Liver (tissue), 9 donors: ENCODE measurements around the gene HTD2. TPM values are rescaled to one million over a fixed set of nuclear protein-coding genes. Genes with fewer than 3 reads are reported as not detected.

Experiments used
- DNase-seq: peaks from one replicate; pipeline ENCODE4 v3.0.0-alpha.2; 2017; ENCODE audit warnings: low spot score
- H3K27ac ChIP-seq, 2 donors: one replicate each; pipeline ENCODE4 v1.7.0; 2013; ENCODE audit warnings: inconsistent platforms in 2 of 2, low read length in 2 of 2, control low read depth in 1 of 2, low read depth in 1 of 2, mild to moderate bottlenecking in 1 of 2
- H3K27me3 ChIP-seq, 4 donors: one replicate each; pipeline versions ENCODE4 v1.6.1 to v1.7.0; 2013; ENCODE audit warnings: low read length in 3 of 4, inconsistent platforms in 1 of 4, mild to moderate bottlenecking in 1 of 4, moderate library complexity in 1 of 4; ENCODE audit not compliant: control insufficient read depth in 4 of 4, insufficient read depth in 4 of 4
- H3K36me3 ChIP-seq, 4 donors: one replicate each; pipeline versions ENCODE4 v1.6.1 to v1.7.0; 2013; ENCODE audit warnings: low read length in 3 of 4, mild to moderate bottlenecking in 3 of 4, low read depth in 1 of 4, moderate library complexity in 1 of 4; ENCODE audit not compliant: control insufficient read depth in 4 of 4, insufficient read depth in 3 of 4
- H3K4me1 ChIP-seq, 4 donors: one replicate each; pipeline versions ENCODE4 v1.6.1 to v1.7.0; 2013; ENCODE audit warnings: low read length in 3 of 4, mild to moderate bottlenecking in 3 of 4, moderate library complexity in 1 of 4; ENCODE audit not compliant: control insufficient read depth in 4 of 4, insufficient read depth in 4 of 4
- H3K4me3 ChIP-seq, 3 donors: one replicate each; pipeline versions ENCODE4 v1.6.1 to v1.7.0; 2013; ENCODE audit warnings: low read length in 3 of 3, control low read depth in 1 of 3, low read depth in 1 of 3, mild to moderate bottlenecking in 1 of 3
- H3K9ac ChIP-seq, 2 donors: one replicate each; pipeline ENCODE4 v1.7.0; 2013; ENCODE audit warnings: low read length in 2 of 2, mild to moderate bottlenecking in 2 of 2, moderate library complexity in 2 of 2, control low read depth in 1 of 2, low read depth in 1 of 2
- H3K9me3 ChIP-seq, 4 donors: one replicate each; pipeline versions ENCODE4 v1.6.1 to v1.7.0; 2013; ENCODE audit warnings: low read length in 3 of 4; ENCODE audit not compliant: control insufficient read depth in 4 of 4
- EGR1 ChIP-seq, 2 donors: IDR thresholded peaks; 2 replicates each; pipeline ENCODE4 v1.6.1; 2016 to 2018; ENCODE audit warnings: antibody characterized with exemption in 2 of 2, low read depth in 2 of 2
- FOXA1 ChIP-seq: IDR thresholded peaks from 2 replicates; pipeline ENCODE4 v1.6.1; 2016; ENCODE audit warnings: antibody characterized with exemption
- FOXA2 ChIP-seq: IDR thresholded peaks from 2 replicates; pipeline ENCODE4 v1.6.1; 2016; ENCODE audit warnings: antibody characterized with exemption
- GABPA ChIP-seq, 2 donors: IDR thresholded peaks in 1 of 2; conservative IDR thresholded peaks in 1 of 2; 2 replicates each; pipeline ENCODE4 v1.6.1; 2016; ENCODE audit warnings: antibody characterized with exemption in 2 of 2, mild to moderate bottlenecking in 1 of 2, moderate library complexity in 1 of 2
- HNF4A ChIP-seq, 2 donors: conservative IDR thresholded peaks; 2 replicates each; pipeline ENCODE4 v1.6.1; 2016; ENCODE audit warnings: antibody characterized with exemption in 2 of 2, mild to moderate bottlenecking in 2 of 2
- HNF4G ChIP-seq: IDR thresholded peaks from 2 replicates; pipeline ENCODE4 v1.6.1; 2016; ENCODE audit warnings: antibody characterized with exemption
- JUND ChIP-seq, 2 donors: IDR thresholded peaks; 2 replicates each; pipeline ENCODE4 v1.6.1; 2016; ENCODE audit warnings: antibody characterized with exemption in 2 of 2
- NR2F2 ChIP-seq: IDR thresholded peaks from 2 replicates; pipeline ENCODE4 v1.6.1; 2016; ENCODE audit warnings: antibody characterized with exemption
- RAD21 ChIP-seq, 2 donors: IDR thresholded peaks; 2 replicates each; pipeline ENCODE4 v1.6.1; 2016; ENCODE audit warnings: antibody characterized with exemption in 2 of 2, mild to moderate bottlenecking in 2 of 2
- RXRA ChIP-seq, 2 donors: IDR thresholded peaks; 2 replicates each; pipeline ENCODE4 v1.6.1; 2017 to 2018; ENCODE audit warnings: antibody characterized with exemption in 2 of 2, mild to moderate bottlenecking in 1 of 2
- SP1 ChIP-seq: IDR thresholded peaks from 2 replicates; pipeline ENCODE4 v1.6.1; 2018; ENCODE audit warnings: antibody characterized with exemption, mild to moderate bottlenecking
- TAF1 ChIP-seq: conservative IDR thresholded peaks from 2 replicates; pipeline ENCODE4 v1.6.1; 2016; ENCODE audit warnings: antibody characterized with exemption, mild to moderate bottlenecking
- YY1 ChIP-seq: IDR thresholded peaks from 2 replicates; pipeline ENCODE4 v1.6.1; 2016; ENCODE audit warnings: antibody characterized with exemption, mild to moderate bottlenecking
- WGBS: extraction: QIAGEN DNeasy Blood & Tissue Kit; methylation state at CpG from one replicate; pipeline ENCODE4 v1.1.7; 2013; 5-methylcytosine and 5-hydroxymethylcytosine counted together
- polyA plus RNA-seq, 2 donors: library from polyadenylated mRNA; stranded (reverse) in 1 of 2; unstranded in 1 of 2; fragments of 200-250 nt in 1 of 2; fragments of >200 nt in 1 of 2; fragmentation: Nextera tagmentation in 1 of 2; extraction: Ambion mirVana in 1 of 2; gene quantifications; one replicate each; pipeline versions ENCODE4 v1.2.1 to v1.2.3, GENCODE V29; 2013 to 2015
- total RNA-seq, 2 donors: library from RNA; depleted of rRNA; stranded (reverse); fragments of >200 nt; gene quantifications; one replicate each; pipeline ENCODE4 v1.2.3, GENCODE V29; 2014
- TF ChIP-seq, protein P1 (sequence below): IDR thresholded peaks from 2 replicates; pipeline ENCODE4 v1.6.1; 2016; ENCODE audit warnings: antibody characterized with exemption
- TF ChIP-seq, protein P2 (sequence below): IDR thresholded peaks from 2 replicates; pipeline ENCODE4 v1.6.1; 2016; ENCODE audit warnings: antibody characterized with exemption, mild to moderate bottlenecking
- TF ChIP-seq, protein P3 (sequence below): IDR thresholded peaks from 2 replicates; pipeline ENCODE4 v1.6.1; 2016; ENCODE audit warnings: antibody characterized with exemption
- TF ChIP-seq, protein P4 (sequence below): IDR thresholded peaks from 2 replicates; pipeline ENCODE4 v1.6.1; 2016; ENCODE audit warnings: antibody characterized with exemption
- TF ChIP-seq, protein P5 (sequence below): fragments of 150-350 bp; IDR thresholded peaks from 2 replicates; pipeline ENCODE4 v1.5.1; 2017; ENCODE audit warnings: improper control_type of control experiment, low read depth, low read length; ENCODE audit not compliant: missing input control
- donor health status: healthy.
- donor health status: healthy.
- donor health status: healthy.
- donor health status: healthy.
- donor health status: healthy.

The HTD2 gene
- total and polyA plus RNA-seq, 4 donors: 6.6 to 14.8 (median 11.0) TPM

DNA sequence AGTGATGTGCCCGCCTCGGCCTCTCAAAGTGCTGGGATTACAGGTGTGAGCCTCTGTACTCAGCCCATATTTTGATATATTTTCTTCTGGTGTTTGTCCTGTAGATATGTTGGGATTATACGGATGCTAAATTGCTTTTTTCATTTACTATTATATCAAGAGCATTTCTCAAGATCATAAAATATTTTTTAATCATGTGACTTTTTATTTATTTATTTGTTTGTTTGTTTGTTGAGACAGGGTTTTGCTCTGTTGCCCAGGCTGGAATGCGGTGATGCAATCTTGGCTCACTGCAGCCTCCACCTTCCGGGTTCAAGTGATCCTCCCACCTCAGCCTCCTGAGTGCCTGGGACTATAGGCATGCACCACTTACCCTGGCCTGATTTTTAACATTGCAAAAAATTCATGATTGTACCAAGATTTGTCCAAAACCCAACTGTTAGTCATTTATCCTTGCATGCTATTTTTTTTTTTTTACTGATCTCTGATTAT is 23.6 kb downstream of the HTD2 start (continued):
- TF ChIP-seq, protein P1, sequence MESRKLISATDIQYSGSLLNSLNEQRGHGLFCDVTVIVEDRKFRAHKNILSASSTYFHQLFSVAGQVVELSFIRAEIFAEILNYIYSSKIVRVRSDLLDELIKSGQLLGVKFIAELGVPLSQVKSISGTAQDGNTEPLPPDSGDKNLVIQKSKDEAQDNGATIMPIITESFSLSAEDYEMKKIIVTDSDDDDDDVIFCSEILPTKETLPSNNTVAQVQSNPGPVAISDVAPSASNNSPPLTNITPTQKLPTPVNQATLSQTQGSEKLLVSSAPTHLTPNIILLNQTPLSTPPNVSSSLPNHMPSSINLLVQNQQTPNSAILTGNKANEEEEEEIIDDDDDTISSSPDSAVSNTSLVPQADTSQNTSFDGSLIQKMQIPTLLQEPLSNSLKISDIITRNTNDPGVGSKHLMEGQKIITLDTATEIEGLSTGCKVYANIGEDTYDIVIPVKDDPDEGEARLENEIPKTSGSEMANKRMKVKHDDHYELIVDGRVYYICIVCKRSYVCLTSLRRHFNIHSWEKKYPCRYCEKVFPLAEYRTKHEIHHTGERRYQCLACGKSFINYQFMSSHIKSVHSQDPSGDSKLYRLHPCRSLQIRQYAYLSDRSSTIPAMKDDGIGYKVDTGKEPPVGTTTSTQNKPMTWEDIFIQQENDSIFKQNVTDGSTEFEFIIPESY: no peak
- TF ChIP-seq TAF1 (no peak), EGR1 (IDR thresholded peaks at IDR 0.05; ENCODE audit: low read depth in 2 of 2) (no peak), SP1 (no peak)
- TF ChIP-seq, protein P2, sequence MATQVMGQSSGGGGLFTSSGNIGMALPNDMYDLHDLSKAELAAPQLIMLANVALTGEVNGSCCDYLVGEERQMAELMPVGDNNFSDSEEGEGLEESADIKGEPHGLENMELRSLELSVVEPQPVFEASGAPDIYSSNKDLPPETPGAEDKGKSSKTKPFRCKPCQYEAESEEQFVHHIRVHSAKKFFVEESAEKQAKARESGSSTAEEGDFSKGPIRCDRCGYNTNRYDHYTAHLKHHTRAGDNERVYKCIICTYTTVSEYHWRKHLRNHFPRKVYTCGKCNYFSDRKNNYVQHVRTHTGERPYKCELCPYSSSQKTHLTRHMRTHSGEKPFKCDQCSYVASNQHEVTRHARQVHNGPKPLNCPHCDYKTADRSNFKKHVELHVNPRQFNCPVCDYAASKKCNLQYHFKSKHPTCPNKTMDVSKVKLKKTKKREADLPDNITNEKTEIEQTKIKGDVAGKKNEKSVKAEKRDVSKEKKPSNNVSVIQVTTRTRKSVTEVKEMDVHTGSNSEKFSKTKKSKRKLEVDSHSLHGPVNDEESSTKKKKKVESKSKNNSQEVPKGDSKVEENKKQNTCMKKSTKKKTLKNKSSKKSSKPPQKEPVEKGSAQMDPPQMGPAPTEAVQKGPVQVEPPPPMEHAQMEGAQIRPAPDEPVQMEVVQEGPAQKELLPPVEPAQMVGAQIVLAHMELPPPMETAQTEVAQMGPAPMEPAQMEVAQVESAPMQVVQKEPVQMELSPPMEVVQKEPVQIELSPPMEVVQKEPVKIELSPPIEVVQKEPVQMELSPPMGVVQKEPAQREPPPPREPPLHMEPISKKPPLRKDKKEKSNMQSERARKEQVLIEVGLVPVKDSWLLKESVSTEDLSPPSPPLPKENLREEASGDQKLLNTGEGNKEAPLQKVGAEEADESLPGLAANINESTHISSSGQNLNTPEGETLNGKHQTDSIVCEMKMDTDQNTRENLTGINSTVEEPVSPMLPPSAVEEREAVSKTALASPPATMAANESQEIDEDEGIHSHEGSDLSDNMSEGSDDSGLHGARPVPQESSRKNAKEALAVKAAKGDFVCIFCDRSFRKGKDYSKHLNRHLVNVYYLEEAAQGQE: no peak

DNA sequence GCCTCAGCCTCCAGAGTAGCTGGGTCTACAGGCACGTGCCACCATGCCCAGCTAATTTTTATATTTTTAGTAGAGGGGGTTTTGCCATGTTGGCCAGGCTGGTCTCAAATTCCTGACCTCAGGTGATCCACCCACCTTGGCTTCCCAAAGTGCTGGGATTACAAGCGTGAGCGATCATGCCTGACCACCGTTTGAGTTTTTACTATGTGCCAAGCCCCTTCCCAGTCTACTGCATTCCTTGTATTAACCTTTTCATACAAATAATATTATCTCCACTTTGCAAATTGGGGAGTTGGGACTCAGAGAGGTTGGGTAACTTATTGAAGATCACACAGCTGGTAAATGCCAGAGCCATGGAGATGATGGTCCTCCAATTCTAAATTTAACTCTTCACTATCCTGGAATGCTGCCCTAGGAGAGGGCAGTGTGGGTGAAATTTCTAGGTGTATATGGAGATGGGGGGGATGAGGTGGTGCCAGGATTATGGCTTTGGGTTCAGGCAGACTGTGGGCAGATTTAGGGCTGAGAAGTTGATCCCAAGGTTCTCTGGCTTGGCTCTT is 25.4 kb downstream of the HTD2 start:
- H3K27ac ChIP-seq: no peak overlapping the region
- peaks cover 12 to 26% (median 19%) of the 10 kb centered on the region in 4 donors for H3K4me1 ChIP-seq
- no peak overlapping the region for H3K4me3 ChIP-seq
- H3K36me3 ChIP-seq: no peaks in the 10 kb centered on the region
- no peaks in the 10 kb centered on the region for H3K27me3 ChIP-seq
- TF ChIP-seq TAF1: no peak
- TF ChIP-seq, protein P3, sequence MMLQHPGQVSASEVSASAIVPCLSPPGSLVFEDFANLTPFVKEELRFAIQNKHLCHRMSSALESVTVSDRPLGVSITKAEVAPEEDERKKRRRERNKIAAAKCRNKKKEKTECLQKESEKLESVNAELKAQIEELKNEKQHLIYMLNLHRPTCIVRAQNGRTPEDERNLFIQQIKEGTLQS: no peak
- no peak for TF ChIP-seq FOXA1
- no peak for TF ChIP-seq SP1
- TF ChIP-seq, protein P2: no peak
- TF ChIP-seq, protein P4, sequence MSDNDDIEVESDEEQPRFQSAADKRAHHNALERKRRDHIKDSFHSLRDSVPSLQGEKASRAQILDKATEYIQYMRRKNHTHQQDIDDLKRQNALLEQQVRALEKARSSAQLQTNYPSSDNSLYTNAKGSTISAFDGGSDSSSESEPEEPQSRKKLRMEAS: no peak
- TF ChIP-seq HNF4G: no peak
- no peak for TF ChIP-seq NR2F2
- TF ChIP-seq, protein P1: no peak
- no peak for TF ChIP-seq RXRA (IDR thresholded peaks at IDR 0.05)
- TF ChIP-seq, protein P5, sequence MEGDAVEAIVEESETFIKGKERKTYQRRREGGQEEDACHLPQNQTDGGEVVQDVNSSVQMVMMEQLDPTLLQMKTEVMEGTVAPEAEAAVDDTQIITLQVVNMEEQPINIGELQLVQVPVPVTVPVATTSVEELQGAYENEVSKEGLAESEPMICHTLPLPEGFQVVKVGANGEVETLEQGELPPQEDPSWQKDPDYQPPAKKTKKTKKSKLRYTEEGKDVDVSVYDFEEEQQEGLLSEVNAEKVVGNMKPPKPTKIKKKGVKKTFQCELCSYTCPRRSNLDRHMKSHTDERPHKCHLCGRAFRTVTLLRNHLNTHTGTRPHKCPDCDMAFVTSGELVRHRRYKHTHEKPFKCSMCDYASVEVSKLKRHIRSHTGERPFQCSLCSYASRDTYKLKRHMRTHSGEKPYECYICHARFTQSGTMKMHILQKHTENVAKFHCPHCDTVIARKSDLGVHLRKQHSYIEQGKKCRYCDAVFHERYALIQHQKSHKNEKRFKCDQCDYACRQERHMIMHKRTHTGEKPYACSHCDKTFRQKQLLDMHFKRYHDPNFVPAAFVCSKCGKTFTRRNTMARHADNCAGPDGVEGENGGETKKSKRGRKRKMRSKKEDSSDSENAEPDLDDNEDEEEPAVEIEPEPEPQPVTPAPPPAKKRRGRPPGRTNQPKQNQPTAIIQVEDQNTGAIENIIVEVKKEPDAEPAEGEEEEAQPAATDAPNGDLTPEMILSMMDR: no peak
- no peak for TF ChIP-seq JUND (IDR thresholded peaks at IDR 0.05)
- TF ChIP-seq EGR1 (IDR thresholded peaks at IDR 0.05; ENCODE audit: low read depth in 2 of 2): no peak
- no peak for TF ChIP-seq FOXA2
- no peak for TF ChIP-seq GABPA (IDR thresholded peaks at IDR 0.05 in 1 of 2, conservative IDR thresholded peaks at IDR 0.05 in 1 of 2)
- no peak for TF ChIP-seq RAD21 (IDR thresholded peaks at IDR 0.05)
- TF ChIP-seq YY1: no peak
- TF ChIP-seq HNF4A (conservative IDR thresholded peaks at IDR 0.05): no peak
- no peak overlapping the region for H3K9ac ChIP-seq
- no peak for DNase-seq
- 83% methylated on average over 4 of the region's 4 CpGs for WGBS
- no peaks in the 10 kb centered on the region for H3K9me3 ChIP-seq
